Thoracic aorta (tissue), 2 donors: ENCODE measurements around the gene CCNB2. TPM values are rescaled to one million over a fixed set of nuclear protein-coding genes. Genes with fewer than 3 reads are reported as not detected.

Source experiments
- ATAC-seq: fragments of 150-250 bp; one replicate; pipeline ENCODE4 v1.8.0; 2017; ENCODE audit warnings: low read depth; ENCODE audit not compliant: insufficient number of reproducible peaks, low FRiP score
- DNase-seq: peaks from one replicate; pipeline ENCODE4 v3.0.0-alpha.2; 2020; ENCODE audit warnings: low spot score
- H3K27ac ChIP-seq, 2 donors: fragments of 200-600 bp; sonication (generic); 1 replicate in 1 of 2; 2 replicates in 1 of 2; pipeline ENCODE4 v1.5.1; 2016; ENCODE audit warnings: mild to moderate bottlenecking in 2 of 2, moderate library complexity in 2 of 2
- H3K27me3 ChIP-seq: fragments of 200-600 bp; sonication (generic); replicated peaks from 2 replicates; pipeline ENCODE4 v1.6.0; 2016; ENCODE audit warnings: mild to moderate bottlenecking; ENCODE audit not compliant: insufficient read depth
- H3K36me3 ChIP-seq: fragments of 200-600 bp; sonication (generic); one replicate; pipeline ENCODE4 v1.5.1; 2016
- H3K4me1 ChIP-seq, 2 donors: fragments of 200-600 bp; sonication (generic); 1 replicate in 1 of 2; 2 replicates in 1 of 2; pipeline versions ENCODE4 v1.5.1 to v1.6.0; 2016; ENCODE audit warnings: low read depth in 2 of 2, mild to moderate bottlenecking in 1 of 2; ENCODE audit not compliant: control insufficient read depth in 1 of 2
- H3K4me3 ChIP-seq: fragments of 200-600 bp; sonication (generic); 2 replicates; pipeline ENCODE4 v1.5.1; 2016; ENCODE audit warnings: mild to moderate bottlenecking
- H3K9me3 ChIP-seq: fragments of 200-600 bp; sonication (generic); 2 replicates; pipeline ENCODE4 v1.5.1; 2016
- total RNA-seq, 2 donors: library from RNA; depleted of rRNA; stranded (reverse); fragments of >200 nt; gene quantifications; one replicate each; pipeline versions ENCODE4 v1.1.0 to v1.2.3, GENCODE V29; 2016
- TF ChIP-seq, protein P1 (sequence below): fragments of 200-600 bp; sonication (generic); IDR thresholded peaks from one replicate; pipeline ENCODE4 v1.5.1; 2019; ENCODE audit warnings: antibody characterized with exemption

CCNB2 gene
- total RNA-seq, 2 donors from 2014 or later = 0.42 to 0.54 TPM

DNA sequence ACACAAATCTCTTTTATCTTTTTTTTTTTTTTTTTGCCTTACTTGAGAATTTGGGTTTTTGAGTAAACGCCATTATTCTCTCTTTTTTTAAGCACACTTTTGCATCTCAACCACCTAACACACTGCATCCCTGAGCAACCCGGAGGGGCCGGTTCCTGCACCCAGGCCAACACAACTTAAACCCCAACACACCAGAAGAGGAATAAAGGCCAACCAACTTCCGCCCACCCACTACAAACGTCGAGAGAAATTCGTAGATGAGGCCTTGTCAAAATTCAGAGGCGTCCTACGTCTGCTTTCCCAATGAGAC lies 389 bp upstream of the CCNB2 start:
- ATAC-seq (peak; percentile 22), DNase-seq (no peak)
- Histone ChIP-seq H3K36me3 (peaks cover 5% of the 10 kb centered on the region), H3K4me3 (peak overlapping the region; percentile 77), H3K27me3 (no peaks in the 10 kb centered on the region), H3K4me1 (no peaks in the 10 kb centered on the region), H3K9me3 (no peaks in the 10 kb centered on the region), H3K27ac (peak overlapping the region in 1 of 2 donors; percentile 26)
- TF ChIP-seq, protein P1, sequence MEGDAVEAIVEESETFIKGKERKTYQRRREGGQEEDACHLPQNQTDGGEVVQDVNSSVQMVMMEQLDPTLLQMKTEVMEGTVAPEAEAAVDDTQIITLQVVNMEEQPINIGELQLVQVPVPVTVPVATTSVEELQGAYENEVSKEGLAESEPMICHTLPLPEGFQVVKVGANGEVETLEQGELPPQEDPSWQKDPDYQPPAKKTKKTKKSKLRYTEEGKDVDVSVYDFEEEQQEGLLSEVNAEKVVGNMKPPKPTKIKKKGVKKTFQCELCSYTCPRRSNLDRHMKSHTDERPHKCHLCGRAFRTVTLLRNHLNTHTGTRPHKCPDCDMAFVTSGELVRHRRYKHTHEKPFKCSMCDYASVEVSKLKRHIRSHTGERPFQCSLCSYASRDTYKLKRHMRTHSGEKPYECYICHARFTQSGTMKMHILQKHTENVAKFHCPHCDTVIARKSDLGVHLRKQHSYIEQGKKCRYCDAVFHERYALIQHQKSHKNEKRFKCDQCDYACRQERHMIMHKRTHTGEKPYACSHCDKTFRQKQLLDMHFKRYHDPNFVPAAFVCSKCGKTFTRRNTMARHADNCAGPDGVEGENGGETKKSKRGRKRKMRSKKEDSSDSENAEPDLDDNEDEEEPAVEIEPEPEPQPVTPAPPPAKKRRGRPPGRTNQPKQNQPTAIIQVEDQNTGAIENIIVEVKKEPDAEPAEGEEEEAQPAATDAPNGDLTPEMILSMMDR = no peak

DNA sequence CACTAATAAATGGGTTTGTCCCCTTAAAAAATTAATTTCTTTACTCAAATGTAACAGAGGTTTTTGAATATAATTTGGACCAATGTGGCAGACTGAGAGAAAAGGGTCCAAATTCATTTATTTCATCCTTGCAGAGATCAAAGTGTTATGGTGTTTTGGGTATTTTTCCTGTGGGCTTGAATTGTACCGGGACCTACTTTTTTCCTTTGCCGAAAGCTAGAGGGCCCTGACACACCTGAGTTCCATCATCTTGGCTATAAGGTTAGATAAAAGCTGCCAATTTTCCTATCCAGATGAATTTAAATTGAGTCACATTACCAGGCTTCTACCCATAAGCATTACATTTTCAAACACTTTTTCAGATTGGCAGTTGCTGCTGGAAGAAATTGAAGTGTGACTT lies 908 bp downstream of the CCNB2 start:
- ATAC-seq (no peak), DNase-seq (no peak)
- H3K9me3 ChIP-seq = no peaks in the 10 kb centered on the region
- peak overlapping the region; percentile 77 for H3K4me3 ChIP-seq
- H3K27ac ChIP-seq = no peak overlapping the region
- no peaks in the 10 kb centered on the region for H3K36me3 ChIP-seq
- TF ChIP-seq, protein P1 = no peak
- H3K4me1 ChIP-seq = no peaks in the 10 kb centered on the region
- no peaks in the 10 kb centered on the region for H3K27me3 ChIP-seq

DNA sequence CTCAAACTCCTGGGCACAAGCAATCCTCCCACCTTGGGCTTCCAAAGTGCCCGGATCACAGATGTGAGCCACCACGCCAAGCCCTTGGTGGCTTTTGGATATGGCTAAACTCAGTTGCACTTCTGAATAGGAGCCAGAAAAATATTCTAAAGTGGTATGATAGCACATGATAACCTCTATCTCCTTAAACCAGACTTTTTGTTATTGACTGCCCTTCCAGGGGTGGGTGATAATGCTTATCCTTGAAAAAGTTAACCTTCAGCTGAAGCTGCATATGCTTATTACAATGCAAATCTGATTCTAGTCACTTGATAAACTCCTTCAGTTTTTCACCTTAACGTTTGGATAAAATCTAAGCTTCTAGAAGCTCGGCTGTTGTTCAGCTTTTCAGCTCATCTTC lies 6.3 kb downstream of the CCNB2 start:
- no peak overlapping the region for H3K27ac ChIP-seq
- no peak overlapping the region for H3K4me3 ChIP-seq
- TF ChIP-seq, protein P1 = no peak
- DNase-seq (no peak), ATAC-seq (no peak)
- H3K36me3 ChIP-seq = no peaks in the 10 kb centered on the region
- no peaks in the 10 kb centered on the region for H3K4me1 ChIP-seq
- no peaks in the 10 kb centered on the region for H3K27me3 ChIP-seq
- H3K9me3 ChIP-seq = no peaks in the 10 kb centered on the region

DNA sequence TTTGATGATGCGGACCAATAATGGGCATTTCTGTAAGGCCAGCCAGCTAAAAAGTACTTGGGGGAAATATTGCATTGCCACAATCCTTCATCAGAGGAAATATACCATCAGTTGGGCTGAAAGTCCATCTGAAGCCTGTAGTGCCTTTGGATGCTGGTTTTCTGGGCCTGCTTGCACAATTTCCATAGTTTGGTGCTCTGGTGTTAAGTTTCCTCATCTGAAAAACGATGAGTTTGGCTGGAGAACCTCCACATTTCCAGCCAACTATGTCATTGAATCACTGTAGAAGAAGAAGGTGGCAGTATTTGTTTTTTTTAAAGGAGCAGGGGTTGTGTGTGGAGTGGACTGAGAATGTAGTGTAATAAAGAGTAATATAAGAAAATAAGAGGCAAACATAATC lies 10.1 kb downstream of the CCNB2 start:
- Histone ChIP-seq H3K27ac (no peak overlapping the region), H3K36me3 (no peaks in the 10 kb centered on the region), H3K27me3 (no peaks in the 10 kb centered on the region), H3K9me3 (no peaks in the 10 kb centered on the region), H3K4me3 (no peak overlapping the region), H3K4me1 (no peaks in the 10 kb centered on the region)
- TF ChIP-seq, protein P1 = no peak
- ATAC-seq (no peak), DNase-seq (no peak)

DNA sequence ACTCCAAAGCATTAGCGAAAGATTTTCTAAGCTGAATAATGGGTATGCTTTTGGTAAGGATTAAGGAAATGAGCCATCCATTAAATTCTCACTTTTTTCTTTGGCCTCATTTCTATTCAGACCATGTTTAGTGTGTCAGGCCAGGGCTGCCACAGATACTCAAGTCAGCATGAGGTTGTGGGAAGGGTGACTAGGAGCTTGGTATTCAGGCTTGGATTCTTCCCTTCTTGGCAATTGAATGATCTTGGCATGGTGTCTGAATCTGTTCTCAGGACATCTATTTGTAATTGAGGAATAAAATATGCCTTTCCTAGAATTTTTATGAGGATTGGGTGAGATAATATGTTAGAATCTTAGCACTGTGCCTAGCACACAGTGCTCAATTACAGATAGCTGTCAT lies 11.2 kb downstream of the CCNB2 start:
- no peak for ATAC-seq
- H3K9me3 ChIP-seq = no peaks in the 10 kb centered on the region
- H3K27ac ChIP-seq = no peak overlapping the region
- no peaks in the 10 kb centered on the region for H3K27me3 ChIP-seq
- H3K4me1 ChIP-seq = no peaks in the 10 kb centered on the region
- no peaks in the 10 kb centered on the region for H3K36me3 ChIP-seq
- no peak for DNase-seq
- TF ChIP-seq, protein P1 = no peak
- no peak overlapping the region for H3K4me3 ChIP-seq
